MM.1S (cell line): ENCODE data around the gene F12.

Experiments
- CTCF ChIP-seq: fragments of 300-600 bp; sonication (generic); IDR thresholded peaks from 2 replicates; pipeline ENCODE4 v1.5.1; 2016; ENCODE audit warnings: antibody characterized with exemption, low read length, mixed read lengths
- EZH2 ChIP-seq: fragments of 300-600 bp; sonication (generic); optimal IDR thresholded peaks from 2 replicates; pipeline ENCODE3; 2017; ENCODE audit warnings: low read depth, mild to moderate bottlenecking, antibody characterized with exemption, low read length, mixed read lengths
- EZH2phosphoT487 ChIP-seq: fragments of 300-600 bp; sonication (generic); IDR thresholded peaks from 2 replicates; pipeline ENCODE4 v1.6.1; 2018; ENCODE audit warnings: antibody characterized with exemption, low read length

DNA sequence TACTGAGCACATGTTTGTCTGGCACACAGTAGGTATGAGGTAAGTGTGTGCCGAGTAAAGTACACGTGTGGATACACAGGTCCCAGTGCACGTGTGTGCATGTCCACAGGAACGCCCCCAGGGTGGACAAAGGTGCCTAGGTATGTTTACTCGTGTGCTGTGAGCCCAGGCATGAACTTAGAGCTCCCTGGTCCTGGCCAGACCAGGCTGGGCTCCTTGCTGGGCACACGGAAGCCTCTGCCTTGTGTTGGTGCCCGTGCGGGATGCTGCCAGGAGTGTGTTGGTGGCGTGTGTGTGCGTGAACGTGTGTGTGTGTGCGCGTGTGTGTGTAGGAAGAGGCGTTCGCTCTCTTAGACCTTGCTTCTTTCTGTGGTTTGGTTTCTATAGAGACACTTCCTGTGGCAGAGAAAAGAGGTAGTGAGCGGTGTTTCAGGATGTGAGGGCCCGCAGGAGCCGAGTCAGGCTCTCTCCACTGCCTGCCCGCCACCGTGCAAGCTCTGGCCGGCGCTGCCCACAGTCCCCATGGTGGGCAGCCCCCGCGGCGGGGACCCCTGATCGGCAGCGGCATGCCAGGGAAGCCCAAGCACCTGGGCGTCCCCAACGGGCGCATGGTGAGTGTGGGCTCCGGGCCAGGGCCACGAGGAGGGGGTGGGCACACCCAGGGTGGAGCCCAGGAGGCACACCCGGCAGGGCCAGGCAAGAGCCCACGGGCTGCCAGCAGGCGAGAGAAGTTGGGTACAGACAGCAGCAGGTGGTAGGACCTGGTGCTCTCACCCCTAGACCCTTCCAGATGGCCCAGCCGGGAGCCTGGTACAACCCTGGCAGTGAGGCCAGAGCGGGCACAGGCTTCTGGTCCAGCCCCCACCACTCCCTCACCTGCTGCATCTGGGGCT is 51.7 kb downstream of the F12 start, which contains the start of gene RGS14:
- TF ChIP-seq CTCF (no peak), EZH2 (no peak), EZH2phosphoT487 (no peak)
